ENCODE measurements around the gene IQSEC1.
"Not testable (repeated sequence)": the region's sequence is repeated elsewhere in the genome, so short reads cannot be mapped to it uniquely, and the experiment has no call there.

Gene IQSEC1

GRCh38 chr3:12859840-12860239 lies 213.4 kb downstream of the IQSEC1 start:
- H3K27ac ChIP-seq (ENCODE audit: low read depth in 2 of 2, low read length in 2 of 2) = no peak overlapping the region
- H3K36me3 ChIP-seq (ENCODE audit: control insufficient read depth in 2 of 2, insufficient read depth in 2 of 2, low read length in 2 of 2) = no peaks in the 10 kb centered on the region
- no peak overlapping the region for H3K9ac ChIP-seq (ENCODE audit: low read depth in 1 of 2, low read length in 2 of 2)
- no peaks in the 10 kb centered on the region for H3K27me3 ChIP-seq (ENCODE audit: control insufficient read depth in 2 of 2, insufficient read depth in 2 of 2, low read length in 2 of 2)
- no peak overlapping the region for H3K4me3 ChIP-seq (ENCODE audit: low read length in 2 of 2)
- no peaks in the 10 kb centered on the region for H3K4me1 ChIP-seq (ENCODE audit: control insufficient read depth in 2 of 2, insufficient read depth in 2 of 2, low read length in 2 of 2)
- no peaks in the 10 kb centered on the region for H3K9me3 ChIP-seq (ENCODE audit: control insufficient read depth in 2 of 2, low read length in 2 of 2)

DNA sequence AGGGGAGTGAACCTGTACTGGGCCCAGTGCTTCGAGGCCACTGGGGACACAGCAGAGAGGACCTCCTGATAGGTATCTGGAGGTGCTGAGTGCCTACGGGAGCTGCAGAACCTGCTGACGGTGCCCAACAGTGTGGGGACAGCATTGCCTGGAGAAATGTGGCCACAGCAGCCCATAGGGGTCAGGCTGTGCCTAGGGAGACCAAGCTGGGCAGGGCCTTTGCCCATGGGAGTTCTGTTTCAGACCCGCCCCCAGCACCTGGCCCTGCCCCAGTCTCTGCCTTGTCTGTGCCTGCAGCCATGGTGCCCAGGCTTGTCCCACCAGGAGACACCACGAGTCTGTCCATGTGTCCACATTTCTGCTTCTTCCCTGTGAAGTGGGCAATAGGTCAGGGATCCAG lies 216.6 kb downstream of the IQSEC1 start:
- no peaks in the 10 kb centered on the region for H3K9me3 ChIP-seq (ENCODE audit: control insufficient read depth in 2 of 2, low read length in 2 of 2)
- H3K27me3 ChIP-seq (ENCODE audit: control insufficient read depth in 2 of 2, insufficient read depth in 2 of 2, low read length in 2 of 2) = peaks cover 0 to 3% of the 10 kb centered on the region in 2 donors
- no peak overlapping the region for H3K27ac ChIP-seq (ENCODE audit: low read depth in 2 of 2, low read length in 2 of 2)
- H3K36me3 ChIP-seq (ENCODE audit: control insufficient read depth in 2 of 2, insufficient read depth in 2 of 2, low read length in 2 of 2) = no peaks in the 10 kb centered on the region
- H3K4me1 ChIP-seq (ENCODE audit: control insufficient read depth in 2 of 2, insufficient read depth in 2 of 2, low read length in 2 of 2) = no peaks in the 10 kb centered on the region
- H3K9ac ChIP-seq (ENCODE audit: low read depth in 1 of 2, low read length in 2 of 2) = no peak overlapping the region
- no peak overlapping the region for H3K4me3 ChIP-seq (ENCODE audit: low read length in 2 of 2)

- no peak overlapping the region for H3K4me3 ChIP-seq (ENCODE audit: low read length in 2 of 2)
- H3K4me1 ChIP-seq (ENCODE audit: control insufficient read depth in 2 of 2, insufficient read depth in 2 of 2, low read length in 2 of 2) = no peaks in the 10 kb centered on the region
These were observed 218.7 kb downstream of the IQSEC1 start for GRCh38 chr3:12854565-12854964.

GRCh38 chr3:12853847-12854246 lies 219.4 kb downstream of the IQSEC1 start:
- not testable (repeated sequence) for H3K4me3 ChIP-seq (ENCODE audit: low read length in 2 of 2); H3K4me1 ChIP-seq (ENCODE audit: control insufficient read depth in 2 of 2, insufficient read depth in 2 of 2, low read length in 2 of 2); H3K27me3 ChIP-seq (ENCODE audit: control insufficient read depth in 2 of 2, insufficient read depth in 2 of 2, low read length in 2 of 2); H3K9me3 ChIP-seq (ENCODE audit: control insufficient read depth in 2 of 2, low read length in 2 of 2); H3K36me3 ChIP-seq (ENCODE audit: control insufficient read depth in 2 of 2, insufficient read depth in 2 of 2, low read length in 2 of 2); H3K27ac ChIP-seq (ENCODE audit: low read depth in 2 of 2, low read length in 2 of 2); H3K9ac ChIP-seq (ENCODE audit: low read depth in 1 of 2, low read length in 2 of 2)

More at GRCh38 chr3:12854565-12854964, 218.7 kb downstream of the IQSEC1 start:
- Histone ChIP-seq H3K36me3 (ENCODE audit: control insufficient read depth in 2 of 2, insufficient read depth in 2 of 2, low read length in 2 of 2) (no peaks in the 10 kb centered on the region), H3K9ac (ENCODE audit: low read depth in 1 of 2, low read length in 2 of 2) (no peak overlapping the region), H3K27ac (ENCODE audit: low read depth in 2 of 2, low read length in 2 of 2) (no peak overlapping the region), H3K27me3 (ENCODE audit: control insufficient read depth in 2 of 2, insufficient read depth in 2 of 2, low read length in 2 of 2) (peaks cover 0 to 3% of the 10 kb centered on the region in 2 donors), H3K9me3 (ENCODE audit: control insufficient read depth in 2 of 2, low read length in 2 of 2) (no peaks in the 10 kb centered on the region)

DNA sequence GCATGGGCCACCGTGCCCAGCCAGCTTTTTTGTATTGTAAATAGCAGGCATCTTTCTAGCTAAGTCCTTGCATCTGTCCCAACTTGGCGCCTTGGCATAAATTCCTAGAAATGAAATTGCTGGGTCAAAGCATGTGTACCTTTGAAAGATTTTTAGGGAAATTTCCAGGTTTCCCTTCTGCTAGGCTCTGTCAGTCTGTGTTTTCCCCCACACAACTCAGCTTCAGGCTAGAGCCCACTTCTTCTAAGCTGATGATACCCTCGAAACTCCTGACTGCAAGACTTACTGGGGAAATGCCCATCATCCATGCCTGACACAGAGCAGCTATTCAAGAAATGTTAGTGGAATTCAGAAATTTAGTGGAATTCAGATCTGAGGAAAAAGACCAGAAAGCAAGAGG lies 221.0 kb downstream of the IQSEC1 start:
- Histone ChIP-seq H3K4me3 (ENCODE audit: low read length in 2 of 2) (no peak overlapping the region), H3K9ac (ENCODE audit: low read depth in 1 of 2, low read length in 2 of 2) (no peak overlapping the region), H3K9me3 (ENCODE audit: control insufficient read depth in 2 of 2, low read length in 2 of 2) (no peaks in the 10 kb centered on the region), H3K4me1 (ENCODE audit: control insufficient read depth in 2 of 2, insufficient read depth in 2 of 2, low read length in 2 of 2) (no peaks in the 10 kb centered on the region), H3K27me3 (ENCODE audit: control insufficient read depth in 2 of 2, insufficient read depth in 2 of 2, low read length in 2 of 2) (peaks cover 0 to 3% of the 10 kb centered on the region in 2 donors), H3K27ac (ENCODE audit: low read depth in 2 of 2, low read length in 2 of 2) (no peak overlapping the region), H3K36me3 (ENCODE audit: control insufficient read depth in 2 of 2, insufficient read depth in 2 of 2, low read length in 2 of 2) (no peaks in the 10 kb centered on the region)
